ENCODE results near the gene ERBB4.

DNA sequence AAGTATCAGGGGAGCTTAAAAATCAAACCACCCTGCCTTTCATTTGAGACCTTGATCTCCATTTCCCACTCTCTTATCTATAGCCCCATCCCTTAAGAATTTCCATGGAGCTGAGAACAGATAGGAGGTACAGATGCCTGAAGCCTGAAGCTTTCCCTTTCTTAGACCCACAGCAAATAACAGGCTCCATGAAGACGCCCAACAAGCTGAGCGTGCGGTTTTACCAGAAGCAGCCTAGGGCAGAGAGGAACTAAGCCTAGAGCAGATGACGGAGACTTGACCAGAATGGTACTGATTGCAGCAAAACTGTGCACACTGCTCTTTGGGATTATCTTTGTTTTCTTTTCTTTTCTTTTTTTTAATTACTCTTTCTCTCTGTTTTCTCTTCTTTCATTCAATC lies 1.7 kb upstream of the ERBB4 start:
- TF ChIP-seq EZH2 (optimal IDR thresholded peaks at IDR 0.05; ENCODE audit: low read depth, low read length) (no peak), CTCF (IDR thresholded peaks at IDR 0.05; ENCODE audit: low read length) (no peak), EZH2phosphoT487 (IDR thresholded peaks at IDR 0.05; ENCODE audit: low read length) (no peak)

Measured in MM.1S (cell line).